K562 (cell line): Measurements from ENCODE around the gene CORO6. TPM values are rescaled to one million over a fixed set of nuclear protein-coding genes. Genes with fewer than 3 reads are reported as not detected.

Experiments
- ATAC-seq: fragments of 200-7000 bp; cut with Tn5 transposase; 3 replicates; pipeline ENCODE4 v1.9.1; 2020; ENCODE audit warnings: moderate library complexity
- BruUV-seq: library from RNA; stranded (reverse); fragments of 400-500 nt; replicated peaks from 2 replicates; lab custom pipeline; 2021; lab: Mats Ljungman, UMichigan
- CTCF ChIA-PET: fragments of 300-600 bp; formaldehyde crosslinking; extraction: SDS; loops from one replicate; lab custom pipeline; 2021; ENCODE audit warnings: low intra/inter-chr PET ratio; lab: Yijun Ruan, JAX
- POLR2A ChIA-PET: fragments of 300-600, 350-650 bp; sonication (Branson Sonifier 250); formaldehyde crosslinking; extraction: SDS; loops from one replicate; lab custom pipeline; 2021; ENCODE audit warnings: antibody characterized with exemption, inconsistent platforms; lab: Yijun Ruan, JAX
- DNase-seq, 4 experiments: peaks; one replicate each; pipeline versions ENCODE4 v3.0.0 to v3.0.0-alpha.2; 2011 to 2018; ENCODE audit warnings: low spot score in 3 of 4, mixed read lengths in 3 of 4; ENCODE audit errors: extremely low read depth in 1 of 4
- FAIRE-seq: peaks from 2 replicates; lab custom pipeline; 2011; peaks lifted over from hg19 to GRCh38; lab: Jason Lieb, UNC
- H2AFZ ChIP-seq: 2 replicates; pipeline ENCODE4 v1.6.0; 2011; ENCODE audit warnings: low read depth, low read length, control low read depth, inconsistent platforms
- H3K27ac ChIP-seq: fragments of 200-600 bp; 3 replicates; pipeline ENCODE4 v1.8.0; 2011; ENCODE audit warnings: low read depth, mild to moderate bottlenecking, control low read depth, inconsistent platforms, low read length, moderate library complexity, mixed read lengths; ENCODE audit errors: extremely low read depth
- H3K27me3 ChIP-seq, 2 experiments: fragments of 300-600 bp in 1 of 2; 2 replicates in 1 of 2; 3 replicates in 1 of 2; pipeline versions ENCODE4 v1.6.0 to v1.8.0; 2011; ENCODE audit warnings: inconsistent platforms in 2 of 2, low read length in 2 of 2, mild to moderate bottlenecking in 1 of 2, mixed read lengths in 1 of 2, moderate library complexity in 1 of 2; ENCODE audit not compliant: control insufficient read depth in 2 of 2, insufficient read depth in 2 of 2
- H3K36me3 ChIP-seq: fragments of 300-600 bp; 3 replicates; pipeline ENCODE4 v1.8.0; 2011; ENCODE audit warnings: mild to moderate bottlenecking, low read length, inconsistent platforms; ENCODE audit not compliant: control insufficient read depth, insufficient read depth
- H3K4me1 ChIP-seq, 2 experiments: fragments of 200-600 bp in 1 of 2; replicated peaks in 1 of 2; 2 replicates in 1 of 2; 3 replicates in 1 of 2; pipeline versions ENCODE4 v1.5.1 to v1.8.0; 2011; ENCODE audit warnings: inconsistent platforms in 2 of 2, low read length in 2 of 2, mild to moderate bottlenecking in 1 of 2, mixed read lengths in 1 of 2, moderate library complexity in 1 of 2; ENCODE audit not compliant: control insufficient read depth in 2 of 2, insufficient read depth in 2 of 2
- H3K4me2 ChIP-seq: 2 replicates; pipeline ENCODE4 v1.6.1; 2011; ENCODE audit warnings: low read length, control low read depth, inconsistent platforms, mixed read lengths; ENCODE audit not compliant: insufficient read depth
- H3K4me3 ChIP-seq: fragments of 200-600 bp; sonication (generic), shearing (Covaris generic); 2 replicates; pipeline ENCODE4 v1.5.1; 2016; ENCODE audit warnings: control low read depth, inconsistent platforms
- H3K79me2 ChIP-seq: fragments of 200-600 bp; 3 replicates; pipeline ENCODE4 v1.8.0; 2011; ENCODE audit warnings: low read length, inconsistent platforms; ENCODE audit not compliant: control insufficient read depth, insufficient read depth
- H3K9ac ChIP-seq, 2 experiments: 2 replicates each; pipeline versions ENCODE4 v1.6.0 to v1.6.1; 2011; ENCODE audit warnings: low read depth in 2 of 2, low read length in 2 of 2, control low read depth in 1 of 2, inconsistent platforms in 1 of 2, mild to moderate bottlenecking in 1 of 2, mixed read lengths in 1 of 2; ENCODE audit not compliant: insufficient read depth in 1 of 2
- H3K9me1 ChIP-seq: one replicate; pipeline ENCODE4 v1.6.0; 2011; ENCODE audit warnings: inconsistent platforms, mild to moderate bottlenecking, low read length, moderate library complexity; ENCODE audit not compliant: control insufficient read depth, insufficient read depth
- H3K9me3 ChIP-seq: replicated peaks from 2 replicates; pipeline ENCODE4 v1.5.1; 2011; ENCODE audit warnings: low read depth, low read length, inconsistent platforms; ENCODE audit not compliant: control insufficient read depth, insufficient read depth
- H4K20me1 ChIP-seq: replicated peaks from 2 replicates; pipeline ENCODE4 v1.6.1; 2011; ENCODE audit warnings: low read length, inconsistent platforms, mixed read lengths; ENCODE audit not compliant: control insufficient read depth, insufficient read depth
- FOSL1 ChIP-seq: fragments of 200-800 bp; sonication (Bioruptor generic); conservative IDR thresholded peaks from 2 replicates; pipeline ENCODE4 v1.6.1; 2016; ENCODE audit warnings: missing genetic modification characterization, missing compliant biosample characterization
- HMG20B ChIP-seq: fragments of 250-450 bp; sonication (Bioruptor Pico); IDR thresholded peaks from 2 replicates; pipeline ENCODE4 v1.5.0; 2021; ENCODE audit warnings: mild to moderate bottlenecking
- HNRNPL ChIP-seq: fragments of 200-400 bp; formaldehyde crosslinking; IDR thresholded peaks from 2 replicates; pipeline ENCODE4 v1.6.1; 2017; ENCODE audit warnings: low read depth, mild to moderate bottlenecking, low read length
- ILF3 ChIP-seq: fragments of 450-650 bp; IDR thresholded peaks from 2 replicates; pipeline ENCODE4 v1.6.1; 2018; ENCODE audit warnings: antibody characterized with exemption, mild to moderate bottlenecking, moderate library complexity, borderline replicate concordance
- NR2C1 ChIP-seq, 2 experiments: fragments of 450-650 bp; IDR thresholded peaks; 2 replicates each; pipeline ENCODE4 v1.6.1; 2017; ENCODE audit warnings: mild to moderate bottlenecking in 2 of 2, antibody characterized with exemption in 1 of 2, inconsistent platforms in 1 of 2, missing compliant biosample characterization in 1 of 2, missing genetic modification characterization in 1 of 2
- PHTF2 ChIP-seq: fragments of 250-450 bp; sonication (Bioruptor Pico); IDR thresholded peaks from 2 replicates; pipeline ENCODE4 v1.5.0; 2021; ENCODE audit warnings: mild to moderate bottlenecking
- SETDB1 ChIP-seq: IDR thresholded peaks from one replicate; pipeline ENCODE4 v1.6.1; 2012; ENCODE audit warnings: low read length, control low read depth, inconsistent platforms
- TCF7L2 ChIP-seq: fragments of 150-350 bp; IDR thresholded peaks from 2 replicates; pipeline ENCODE4 v1.6.1; 2016; ENCODE audit warnings: low read depth, mild to moderate bottlenecking, low read length, moderate library complexity
- ZNF140 ChIP-seq: fragments of 250-450 bp; sonication (Bioruptor Pico); IDR thresholded peaks from 2 replicates; pipeline ENCODE4 v1.8.0; 2021; ENCODE audit warnings: moderate library complexity, mild to moderate bottlenecking, inconsistent platforms
- ZNF449 ChIP-seq: fragments of 250-450 bp; sonication (Bioruptor Pico); IDR thresholded peaks from 2 replicates; pipeline ENCODE4 v1.8.0; 2022; ENCODE audit warnings: moderate library complexity, mild to moderate bottlenecking, inconsistent platforms
- WGBS: fragments of 100-300 bp; shearing (Covaris generic); methylation state at CpG from one replicate; pipeline ENCODE4 v1.1.6; 2016; ENCODE audit warnings: low coverage, mixed read lengths; ENCODE audit not compliant: insufficient coverage; ENCODE audit errors: missing lambda C conversion rate; 5-methylcytosine and 5-hydroxymethylcytosine counted together
- in situ Hi-C: fragments of 300-500 bp; cut with MboI; formaldehyde crosslinking; loops from 4 replicates; pipeline ENCODE4 v1.15.0; 2018; ENCODE audit warnings: inconsistent platforms, mixed read lengths
- intact Hi-C: fragments of 100-400 bp; cut with micrococcal nuclease; formaldehyde crosslinking; loops from 2 replicates; pipeline ENCODE4 v1.14.2; 2022
- polyA plus RNA-seq, 8 experiments: library from polyadenylated mRNA; depleted of rRNA in 4 of 8; stranded (reverse) in 5 of 8; unstranded in 3 of 8; fragments of >200 nt; fragmentation: Nextera tagmentation in 2 of 8; fragmentation: Illumina TruSeq in 1 of 8; extraction: Ambion mirVana in 2 of 8; extraction: Trizol in 1 of 8; gene quantifications; 2 replicates each; pipeline versions ENCODE4 v1.2.1 to v1.2.3, GENCODE V29; 2011 to 2014; ENCODE audit warnings: inconsistent platforms in 1 of 8, missing spikeins in 1 of 8
- total RNA-seq, 7 experiments: library from RNA; depleted of rRNA in 6 of 7; stranded (reverse); fragments of >200 nt in 6 of 7; fragmentation: Illumina TruSeq in 2 of 7; extraction: Trizol in 2 of 7; gene quantifications; 2 replicates each; pipeline versions ENCODE4 v1.2.1 to v1.2.3, GENCODE V29; 2011 to 2021; ENCODE audit warnings: low replicate concordance in 1 of 7
- TF ChIP-seq, protein P1 (sequence below), 2 experiments: fragments of 200-800 bp in 1 of 2; sonication (Bioruptor generic) in 1 of 2; sonication (generic) in 1 of 2; formaldehyde crosslinking in 1 of 2; IDR thresholded peaks in 1 of 2; conservative IDR thresholded peaks in 1 of 2; 2 replicates each; pipeline versions ENCODE4 v1.5.0 to v1.6.1; 2016 to 2020; ENCODE audit warnings: missing compliant biosample characterization in 1 of 2, missing genetic modification characterization in 1 of 2, missing genetic modification reagents in 1 of 2

Gene CORO6
- total and polyA plus RNA-seq, 9 of the 15 experiments (the other 6 are each of a cell fraction or from before 2014, with no cell fraction given) = 0.04 to 11.9 (median 2.4) TPM

- Histone ChIP-seq H3K4me1 (peaks cover 10 to 51% of the 10 kb centered on the region in 2 experiments), H4K20me1 (no peaks in the 10 kb centered on the region), H3K9me3 (no peaks in the 10 kb centered on the region), H3K27ac (peak overlapping the region; percentile 56), H3K27me3 (no peaks in the 10 kb centered on the region), H3K9ac (peak overlapping the region in 1 of 2 experiments; percentile 22; a peak in 1 of 4 replicates), H2AFZ (peak overlapping the region; percentile 49), H3K4me2 (no peak overlapping the region), H3K36me3 (peaks cover 10% of the 10 kb centered on the region; the same call in 2 of the 3 replicates), H3K4me3 (no peak overlapping the region), H3K9me1 (no peaks in the 10 kb centered on the region), H3K79me2 (no peaks in the 10 kb centered on the region)
- TF ChIP-seq NR2C1 (IDR thresholded peaks at IDR 0.05) (no peak), NR2C1 (tag; IDR thresholded peaks at IDR 0.05) (no peak), HMG20B (CRISPR knock-in tag) (no peak), ZNF140 (no peak), FOSL1 (0 out of 2 replicates have a peak, but pooled peaks have one; percentile 14), ZNF449 (CRISPR knock-in tag) (no peak), TCF7L2 (no peak), HNRNPL (no peak), ILF3 (no peak), SETDB1 (no peak), PHTF2 (CRISPR knock-in tag) (no peak)
- TF ChIP-seq, protein P1, sequence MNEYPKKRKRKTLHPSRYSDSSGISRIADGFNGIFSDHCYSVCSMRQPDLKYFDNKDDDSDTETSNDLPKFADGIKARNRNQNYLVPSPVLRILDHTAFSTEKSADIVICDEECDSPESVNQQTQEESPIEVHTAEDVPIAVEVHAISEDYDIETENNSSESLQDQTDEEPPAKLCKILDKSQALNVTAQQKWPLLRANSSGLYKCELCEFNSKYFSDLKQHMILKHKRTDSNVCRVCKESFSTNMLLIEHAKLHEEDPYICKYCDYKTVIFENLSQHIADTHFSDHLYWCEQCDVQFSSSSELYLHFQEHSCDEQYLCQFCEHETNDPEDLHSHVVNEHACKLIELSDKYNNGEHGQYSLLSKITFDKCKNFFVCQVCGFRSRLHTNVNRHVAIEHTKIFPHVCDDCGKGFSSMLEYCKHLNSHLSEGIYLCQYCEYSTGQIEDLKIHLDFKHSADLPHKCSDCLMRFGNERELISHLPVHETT (CRISPR knock-in tag; conservative IDR thresholded peaks at IDR 0.05 in 1 of 2, IDR thresholded peaks at IDR 0.05 in 1 of 2) = 0 out of 4 replicates have a peak, but pooled peaks of 1 of the 2 experiments have one; percentile 22
- POLR2A ChIA-PET = interaction anchor here (0.7 to 1.3 kb wide), 5 partner anchors 9 to 50 kb away, joined by 3 to 5 read pairs (median 3); no protein-coding TSS in a partner anchor
- 0% methylated on average over 1 of the region's 1 CpG for WGBS
- ATAC-seq = no peak
- intact Hi-C loops = no loop called here
- FAIRE-seq = no peak
- in situ Hi-C loops = no loop called here
- CTCF ChIA-PET = no interaction called here
- BruUV-seq = no TSS peak
- DNase-seq = no peak
These were observed 42.7 kb upstream of the CORO6 start for GRCh38 chr17:29665481-29665810.
